ENCODE measurements around the gene ABCD2. TPM values are rescaled to one million over a fixed set of nuclear protein-coding genes. Genes with fewer than 3 reads are reported as not detected.

Gene ABCD2
- polyA plus RNA-seq, 1 experiment = not detected

GRCh38 chr12:39505023-39505422, 114.6 kb downstream of the ABCD2 start:
- TF ChIP-seq, protein P1, sequence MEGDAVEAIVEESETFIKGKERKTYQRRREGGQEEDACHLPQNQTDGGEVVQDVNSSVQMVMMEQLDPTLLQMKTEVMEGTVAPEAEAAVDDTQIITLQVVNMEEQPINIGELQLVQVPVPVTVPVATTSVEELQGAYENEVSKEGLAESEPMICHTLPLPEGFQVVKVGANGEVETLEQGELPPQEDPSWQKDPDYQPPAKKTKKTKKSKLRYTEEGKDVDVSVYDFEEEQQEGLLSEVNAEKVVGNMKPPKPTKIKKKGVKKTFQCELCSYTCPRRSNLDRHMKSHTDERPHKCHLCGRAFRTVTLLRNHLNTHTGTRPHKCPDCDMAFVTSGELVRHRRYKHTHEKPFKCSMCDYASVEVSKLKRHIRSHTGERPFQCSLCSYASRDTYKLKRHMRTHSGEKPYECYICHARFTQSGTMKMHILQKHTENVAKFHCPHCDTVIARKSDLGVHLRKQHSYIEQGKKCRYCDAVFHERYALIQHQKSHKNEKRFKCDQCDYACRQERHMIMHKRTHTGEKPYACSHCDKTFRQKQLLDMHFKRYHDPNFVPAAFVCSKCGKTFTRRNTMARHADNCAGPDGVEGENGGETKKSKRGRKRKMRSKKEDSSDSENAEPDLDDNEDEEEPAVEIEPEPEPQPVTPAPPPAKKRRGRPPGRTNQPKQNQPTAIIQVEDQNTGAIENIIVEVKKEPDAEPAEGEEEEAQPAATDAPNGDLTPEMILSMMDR (IDR thresholded peaks at IDR 0.05; ENCODE audit: low read depth, low read length) = no peak
- DNase-seq (ENCODE audit: low read depth, low spot score) = no peak
- ChIA-PET CTCF (no interaction called here), POLR2A (interaction anchor here (0.5 kb wide), 1 partner anchor 9 kb away, joined by 3 read pairs; no protein-coding TSS in a partner anchor)
- no peak overlapping the region for H3K4me3 ChIP-seq (ENCODE audit: low read depth, low read length)
- no peak overlapping the region for H3K27ac ChIP-seq (ENCODE audit: low read depth, low read length)
- H3K27me3 ChIP-seq (ENCODE audit: control insufficient read depth, insufficient read depth, low read length) = no peaks in the 10 kb centered on the region
- H3K9me3 ChIP-seq (ENCODE audit: control insufficient read depth, insufficient read depth, low read length) = peaks cover 6% of the 10 kb centered on the region

DNA sequence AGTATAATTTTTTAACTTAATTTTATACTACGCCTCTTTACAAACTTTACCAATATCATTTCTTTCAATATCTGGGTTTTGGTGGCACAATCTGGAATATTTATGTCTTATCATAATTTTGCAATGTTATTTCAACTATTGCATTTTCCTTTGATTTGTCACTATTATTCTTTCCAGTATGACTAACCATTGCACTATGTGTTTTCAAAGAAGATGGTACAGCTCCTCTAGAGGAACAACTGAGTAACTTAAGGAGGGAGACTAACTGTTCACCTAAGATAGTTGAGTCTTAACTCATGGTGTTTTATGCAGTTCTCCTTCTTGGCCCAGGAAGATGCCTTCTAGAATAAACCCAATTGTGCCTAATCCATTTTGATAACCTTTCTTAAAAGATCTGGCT, 116.2 kb downstream of the ABCD2 start:
- H3K27me3 ChIP-seq (ENCODE audit: control insufficient read depth, insufficient read depth, low read length) = no peaks in the 10 kb centered on the region
- POLR2A ChIA-PET = no interaction called here
- H3K4me3 ChIP-seq (ENCODE audit: low read depth, low read length) = no peak overlapping the region
- no peak overlapping the region for H3K27ac ChIP-seq (ENCODE audit: low read depth, low read length)
- no peaks in the 10 kb centered on the region for H3K9me3 ChIP-seq (ENCODE audit: control insufficient read depth, insufficient read depth, low read length)
- CTCF ChIA-PET = no interaction called here
- TF ChIP-seq, protein P1 (IDR thresholded peaks at IDR 0.05; ENCODE audit: low read depth, low read length) = no peak
- no peak for DNase-seq (ENCODE audit: low read depth, low spot score)

DNA sequence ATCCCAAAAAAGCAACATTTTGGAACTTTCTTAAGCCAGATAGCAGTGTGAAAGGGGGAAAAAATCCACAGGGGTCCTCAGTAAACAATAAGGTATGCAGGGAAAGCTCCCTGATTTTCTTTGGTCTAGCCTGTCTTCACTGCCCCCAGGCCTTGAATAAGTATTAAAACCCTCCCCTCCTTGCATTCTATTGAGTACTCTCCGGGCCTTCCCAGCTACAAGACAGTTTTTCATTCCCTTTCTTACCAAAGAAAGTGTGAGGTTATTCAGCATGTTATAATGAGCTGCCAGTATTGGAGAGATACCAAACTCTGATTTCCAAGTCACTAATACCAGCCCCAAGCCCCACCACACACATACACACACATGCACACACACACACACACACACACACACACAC, 116.9 kb downstream of the ABCD2 start:
- TF ChIP-seq, protein P1 (IDR thresholded peaks at IDR 0.05; ENCODE audit: low read depth, low read length) = no peak
- DNase-seq (ENCODE audit: low read depth, low spot score) = no peak
- POLR2A ChIA-PET = no interaction called here
- Histone ChIP-seq H3K27me3 (ENCODE audit: control insufficient read depth, insufficient read depth, low read length) (no peaks in the 10 kb centered on the region), H3K4me3 (ENCODE audit: low read depth, low read length) (no peak overlapping the region), H3K9me3 (ENCODE audit: control insufficient read depth, insufficient read depth, low read length) (no peaks in the 10 kb centered on the region), H3K27ac (ENCODE audit: low read depth, low read length) (no peak overlapping the region)
- CTCF ChIA-PET = no interaction called here

Small RNAs within 50 kb of the gene (small RNA-seq; reads per million reads assigned to genes)
- not detected for gene AC121334.2 (ENCODE audit: insufficient read length, low read depth)

Other genes starting within 250 kb of the ABCD2 start
- gene KIF21A, start 176.7 kb downstream of the ABCD2 start, polyA plus RNA-seq (2011; rRNA removed) = 0.94 and 1.4 TPM in 2 replicates

All from AG04450 (cell line).